GM12878 (cell line): Measurements from ENCODE around the gene CTSA. TPM values are rescaled to one million over a fixed set of nuclear protein-coding genes. Genes with fewer than 3 reads are reported as not detected.

Source experiments
- EGR1 ChIP-seq, 2 experiments: IDR thresholded peaks; 1 replicate in 1 of 2; 2 replicates in 1 of 2; pipeline ENCODE4 v1.6.1; 2011 to 2012; ENCODE audit warnings: low read depth in 2 of 2, low read length in 2 of 2, borderline replicate concordance in 1 of 2, mild to moderate bottlenecking in 1 of 2, moderate library complexity in 1 of 2
- MXI1 ChIP-seq: fragments of 150-350 bp; IDR thresholded peaks from 2 replicates; pipeline ENCODE4 v1.6.1; 2011; ENCODE audit warnings: low read depth, mild to moderate bottlenecking, inconsistent platforms, low read length, improper control_type of control experiment
- SP1 ChIP-seq: IDR thresholded peaks from one replicate; pipeline ENCODE4 v1.6.1; 2011; ENCODE audit warnings: low read depth, low read length
- TCF7 ChIP-seq: IDR thresholded peaks from 2 replicates; pipeline ENCODE4 v1.6.1; 2014; ENCODE audit warnings: antibody characterized with exemption, borderline replicate concordance
- YY1 ChIP-seq: IDR thresholded peaks from 2 replicates; pipeline ENCODE4 v1.6.1; 2011; ENCODE audit warnings: low read depth, mild to moderate bottlenecking, low read length
- ZNF384 ChIP-seq: IDR thresholded peaks from 2 replicates; pipeline ENCODE4 v1.6.1; 2012; ENCODE audit warnings: low read depth, mild to moderate bottlenecking, low read length, improper control_type of control experiment, borderline replicate concordance
- polyA plus RNA-seq, 11 experiments: library from polyadenylated mRNA; depleted of rRNA in 4 of 11; unstranded in 6 of 11; stranded (reverse) in 5 of 11; fragments of >200 nt; fragmentation: Nextera tagmentation in 4 of 11; fragmentation: Illumina TruSeq in 1 of 11; extraction: Ambion mirVana in 4 of 11; extraction: Trizol in 1 of 11; gene quantifications; 1 replicate in 1 of 11; 2 replicates in 10 of 11; pipeline versions ENCODE4 v1.2.1 to v1.2.3, GENCODE V29; 2011 to 2016; ENCODE audit warnings: inconsistent platforms in 2 of 11, missing spikeins in 2 of 11, low read depth in 1 of 11
- total RNA-seq, 4 experiments: library from RNA; depleted of rRNA in 3 of 4; stranded (reverse); fragments of >200 nt in 3 of 4; fragmentation: Illumina TruSeq in 1 of 4; extraction: Trizol in 1 of 4; gene quantifications; 2 replicates each; pipeline versions ENCODE4 v1.2.1 to v1.2.3, GENCODE V29; 2013 to 2021
- TF ChIP-seq, protein P1 (sequence below): fragments of 450-650 bp; IDR thresholded peaks from 2 replicates; pipeline ENCODE4 v1.6.1; 2017; ENCODE audit warnings: mild to moderate bottlenecking, moderate library complexity
- TF ChIP-seq, protein P2 (sequence below): IDR thresholded peaks from 2 replicates; pipeline ENCODE4 v1.6.1; 2011; ENCODE audit warnings: mild to moderate bottlenecking, low read depth, low read length, moderate library complexity; ENCODE audit not compliant: insufficient replicate concordance
- TF ChIP-seq, protein P3 (sequence below): IDR thresholded peaks from 2 replicates; pipeline ENCODE4 v1.6.1; 2012; ENCODE audit warnings: mild to moderate bottlenecking, low read depth, low read length
- TF ChIP-seq, protein P4 (sequence below): fragments of 450-650 bp; IDR thresholded peaks from 2 replicates; pipeline ENCODE4 v1.6.1; 2016; ENCODE audit warnings: mild to moderate bottlenecking
- TF ChIP-seq, protein P5 (sequence below): fragments of 450-650 bp; IDR thresholded peaks from 2 replicates; pipeline ENCODE4 v1.6.1; 2016; ENCODE audit warnings: mild to moderate bottlenecking, moderate library complexity, borderline replicate concordance

Gene CTSA
- total and polyA plus RNA-seq, 10 of the 15 experiments (the other 5 are each of a cell fraction or from before 2014, with no cell fraction given): 7.1 to 67.0 (median 36.2) TPM

DNA sequence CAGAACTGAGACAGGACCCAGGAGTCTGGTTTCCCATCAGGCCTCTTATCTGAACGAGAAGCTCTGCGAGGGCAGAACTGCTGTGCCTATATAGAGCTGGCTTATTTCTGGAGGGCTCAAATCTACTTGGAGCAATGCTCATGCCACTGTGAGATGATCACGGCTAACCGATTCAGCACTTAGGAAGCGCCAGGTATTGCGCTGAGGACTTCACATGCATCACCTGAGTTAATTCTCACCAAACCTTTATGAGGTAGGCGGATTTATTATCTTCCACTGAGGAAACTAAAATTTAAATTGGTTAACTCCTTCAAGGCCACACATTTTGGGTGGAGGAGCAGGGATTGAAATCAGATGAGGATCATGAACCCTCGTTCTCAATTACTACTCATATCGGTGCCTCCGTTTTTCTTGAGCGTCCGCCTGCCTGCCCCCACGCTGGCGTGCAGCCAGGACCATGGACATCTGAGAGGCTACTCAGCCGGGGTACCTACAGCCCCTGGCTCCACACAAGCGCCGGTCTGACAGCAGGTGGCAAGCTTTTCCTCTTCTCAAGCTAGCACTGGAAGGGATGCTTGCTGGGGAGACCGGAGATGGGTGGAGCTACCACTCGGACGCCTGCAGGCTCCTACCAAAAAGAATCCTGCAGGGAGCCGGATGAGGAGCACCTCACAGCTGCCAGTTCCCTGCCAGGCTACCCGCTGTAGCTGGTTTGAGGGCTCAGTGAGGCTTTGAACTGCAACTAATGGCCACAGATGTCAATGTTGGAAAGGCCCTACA lies 42.3 kb downstream of the CTSA start (continued):
- TF ChIP-seq, protein P1, sequence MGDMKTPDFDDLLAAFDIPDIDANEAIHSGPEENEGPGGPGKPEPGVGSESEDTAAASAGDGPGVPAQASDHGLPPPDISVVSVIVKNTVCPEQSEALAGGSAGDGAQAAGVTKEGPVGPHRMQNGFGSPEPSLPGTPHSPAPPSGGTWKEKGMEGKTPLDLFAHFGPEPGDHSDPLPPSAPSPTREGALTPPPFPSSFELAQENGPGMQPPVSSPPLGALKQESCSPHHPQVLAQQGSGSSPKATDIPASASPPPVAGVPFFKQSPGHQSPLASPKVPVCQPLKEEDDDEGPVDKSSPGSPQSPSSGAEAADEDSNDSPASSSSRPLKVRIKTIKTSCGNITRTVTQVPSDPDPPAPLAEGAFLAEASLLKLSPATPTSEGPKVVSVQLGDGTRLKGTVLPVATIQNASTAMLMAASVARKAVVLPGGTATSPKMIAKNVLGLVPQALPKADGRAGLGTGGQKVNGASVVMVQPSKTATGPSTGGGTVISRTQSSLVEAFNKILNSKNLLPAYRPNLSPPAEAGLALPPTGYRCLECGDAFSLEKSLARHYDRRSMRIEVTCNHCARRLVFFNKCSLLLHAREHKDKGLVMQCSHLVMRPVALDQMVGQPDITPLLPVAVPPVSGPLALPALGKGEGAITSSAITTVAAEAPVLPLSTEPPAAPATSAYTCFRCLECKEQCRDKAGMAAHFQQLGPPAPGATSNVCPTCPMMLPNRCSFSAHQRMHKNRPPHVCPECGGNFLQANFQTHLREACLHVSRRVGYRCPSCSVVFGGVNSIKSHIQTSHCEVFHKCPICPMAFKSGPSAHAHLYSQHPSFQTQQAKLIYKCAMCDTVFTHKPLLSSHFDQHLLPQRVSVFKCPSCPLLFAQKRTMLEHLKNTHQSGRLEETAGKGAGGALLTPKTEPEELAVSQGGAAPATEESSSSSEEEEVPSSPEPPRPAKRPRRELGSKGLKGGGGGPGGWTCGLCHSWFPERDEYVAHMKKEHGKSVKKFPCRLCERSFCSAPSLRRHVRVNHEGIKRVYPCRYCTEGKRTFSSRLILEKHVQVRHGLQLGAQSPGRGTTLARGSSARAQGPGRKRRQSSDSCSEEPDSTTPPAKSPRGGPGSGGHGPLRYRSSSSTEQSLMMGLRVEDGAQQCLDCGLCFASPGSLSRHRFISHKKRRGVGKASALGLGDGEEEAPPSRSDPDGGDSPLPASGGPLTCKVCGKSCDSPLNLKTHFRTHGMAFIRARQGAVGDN: no peak
- TF ChIP-seq, protein P2, sequence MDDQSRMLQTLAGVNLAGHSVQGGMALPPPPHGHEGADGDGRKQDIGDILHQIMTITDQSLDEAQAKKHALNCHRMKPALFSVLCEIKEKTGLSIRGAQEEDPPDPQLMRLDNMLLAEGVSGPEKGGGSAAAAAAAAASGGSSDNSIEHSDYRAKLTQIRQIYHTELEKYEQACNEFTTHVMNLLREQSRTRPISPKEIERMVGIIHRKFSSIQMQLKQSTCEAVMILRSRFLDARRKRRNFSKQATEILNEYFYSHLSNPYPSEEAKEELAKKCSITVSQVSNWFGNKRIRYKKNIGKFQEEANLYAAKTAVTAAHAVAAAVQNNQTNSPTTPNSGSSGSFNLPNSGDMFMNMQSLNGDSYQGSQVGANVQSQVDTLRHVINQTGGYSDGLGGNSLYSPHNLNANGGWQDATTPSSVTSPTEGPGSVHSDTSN: no peak
- TF ChIP-seq EGR1 (IDR thresholded peaks at IDR 0.05; ENCODE audit: borderline replicate concordance in 1 of 2, low read depth in 2 of 2, low read length in 2 of 2) (0 out of 3 replicates have a peak, but pooled peaks of 1 of the 2 experiments have one; percentile 15), TCF7 (no peak), MXI1 (0 out of 2 replicates have a peak, but pooled peaks have one; percentile 11), SP1 (no peak), YY1 (0 out of 2 replicates have a peak, but pooled peaks have one; percentile 11), ZNF384 (no peak)
- TF ChIP-seq, protein P3, sequence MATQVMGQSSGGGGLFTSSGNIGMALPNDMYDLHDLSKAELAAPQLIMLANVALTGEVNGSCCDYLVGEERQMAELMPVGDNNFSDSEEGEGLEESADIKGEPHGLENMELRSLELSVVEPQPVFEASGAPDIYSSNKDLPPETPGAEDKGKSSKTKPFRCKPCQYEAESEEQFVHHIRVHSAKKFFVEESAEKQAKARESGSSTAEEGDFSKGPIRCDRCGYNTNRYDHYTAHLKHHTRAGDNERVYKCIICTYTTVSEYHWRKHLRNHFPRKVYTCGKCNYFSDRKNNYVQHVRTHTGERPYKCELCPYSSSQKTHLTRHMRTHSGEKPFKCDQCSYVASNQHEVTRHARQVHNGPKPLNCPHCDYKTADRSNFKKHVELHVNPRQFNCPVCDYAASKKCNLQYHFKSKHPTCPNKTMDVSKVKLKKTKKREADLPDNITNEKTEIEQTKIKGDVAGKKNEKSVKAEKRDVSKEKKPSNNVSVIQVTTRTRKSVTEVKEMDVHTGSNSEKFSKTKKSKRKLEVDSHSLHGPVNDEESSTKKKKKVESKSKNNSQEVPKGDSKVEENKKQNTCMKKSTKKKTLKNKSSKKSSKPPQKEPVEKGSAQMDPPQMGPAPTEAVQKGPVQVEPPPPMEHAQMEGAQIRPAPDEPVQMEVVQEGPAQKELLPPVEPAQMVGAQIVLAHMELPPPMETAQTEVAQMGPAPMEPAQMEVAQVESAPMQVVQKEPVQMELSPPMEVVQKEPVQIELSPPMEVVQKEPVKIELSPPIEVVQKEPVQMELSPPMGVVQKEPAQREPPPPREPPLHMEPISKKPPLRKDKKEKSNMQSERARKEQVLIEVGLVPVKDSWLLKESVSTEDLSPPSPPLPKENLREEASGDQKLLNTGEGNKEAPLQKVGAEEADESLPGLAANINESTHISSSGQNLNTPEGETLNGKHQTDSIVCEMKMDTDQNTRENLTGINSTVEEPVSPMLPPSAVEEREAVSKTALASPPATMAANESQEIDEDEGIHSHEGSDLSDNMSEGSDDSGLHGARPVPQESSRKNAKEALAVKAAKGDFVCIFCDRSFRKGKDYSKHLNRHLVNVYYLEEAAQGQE: no peak
- TF ChIP-seq, protein P4, sequence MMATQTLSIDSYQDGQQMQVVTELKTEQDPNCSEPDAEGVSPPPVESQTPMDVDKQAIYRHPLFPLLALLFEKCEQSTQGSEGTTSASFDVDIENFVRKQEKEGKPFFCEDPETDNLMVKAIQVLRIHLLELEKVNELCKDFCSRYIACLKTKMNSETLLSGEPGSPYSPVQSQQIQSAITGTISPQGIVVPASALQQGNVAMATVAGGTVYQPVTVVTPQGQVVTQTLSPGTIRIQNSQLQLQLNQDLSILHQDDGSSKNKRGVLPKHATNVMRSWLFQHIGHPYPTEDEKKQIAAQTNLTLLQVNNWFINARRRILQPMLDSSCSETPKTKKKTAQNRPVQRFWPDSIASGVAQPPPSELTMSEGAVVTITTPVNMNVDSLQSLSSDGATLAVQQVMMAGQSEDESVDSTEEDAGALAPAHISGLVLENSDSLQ: no peak
- TF ChIP-seq, protein P5, sequence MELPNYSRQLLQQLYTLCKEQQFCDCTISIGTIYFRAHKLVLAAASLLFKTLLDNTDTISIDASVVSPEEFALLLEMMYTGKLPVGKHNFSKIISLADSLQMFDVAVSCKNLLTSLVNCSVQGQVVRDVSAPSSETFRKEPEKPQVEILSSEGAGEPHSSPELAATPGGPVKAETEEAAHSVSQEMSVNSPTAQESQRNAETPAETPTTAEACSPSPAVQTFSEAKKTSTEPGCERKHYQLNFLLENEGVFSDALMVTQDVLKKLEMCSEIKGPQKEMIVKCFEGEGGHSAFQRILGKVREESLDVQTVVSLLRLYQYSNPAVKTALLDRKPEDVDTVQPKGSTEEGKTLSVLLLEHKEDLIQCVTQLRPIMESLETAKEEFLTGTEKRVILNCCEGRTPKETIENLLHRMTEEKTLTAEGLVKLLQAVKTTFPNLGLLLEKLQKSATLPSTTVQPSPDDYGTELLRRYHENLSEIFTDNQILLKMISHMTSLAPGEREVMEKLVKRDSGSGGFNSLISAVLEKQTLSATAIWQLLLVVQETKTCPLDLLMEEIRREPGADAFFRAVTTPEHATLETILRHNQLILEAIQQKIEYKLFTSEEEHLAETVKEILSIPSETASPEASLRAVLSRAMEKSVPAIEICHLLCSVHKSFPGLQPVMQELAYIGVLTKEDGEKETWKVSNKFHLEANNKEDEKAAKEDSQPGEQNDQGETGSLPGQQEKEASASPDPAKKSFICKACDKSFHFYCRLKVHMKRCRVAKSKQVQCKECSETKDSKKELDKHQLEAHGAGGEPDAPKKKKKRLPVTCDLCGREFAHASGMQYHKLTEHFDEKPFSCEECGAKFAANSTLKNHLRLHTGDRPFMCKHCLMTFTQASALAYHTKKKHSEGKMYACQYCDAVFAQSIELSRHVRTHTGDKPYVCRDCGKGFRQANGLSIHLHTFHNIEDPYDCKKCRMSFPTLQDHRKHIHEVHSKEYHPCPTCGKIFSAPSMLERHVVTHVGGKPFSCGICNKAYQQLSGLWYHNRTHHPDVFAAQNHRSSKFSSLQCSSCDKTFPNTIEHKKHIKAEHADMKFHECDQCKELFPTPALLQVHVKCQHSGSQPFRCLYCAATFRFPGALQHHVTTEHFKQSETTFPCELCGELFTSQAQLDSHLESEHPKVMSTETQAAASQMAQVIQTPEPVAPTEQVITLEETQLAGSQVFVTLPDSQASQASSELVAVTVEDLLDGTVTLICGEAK: no peak
